Skin of body (tissue), 2 donors: ENCODE results near the gene TMEM163. TPM values are rescaled to one million over a fixed set of nuclear protein-coding genes. Genes with fewer than 3 reads are reported as not detected.

Experiments
- DNase-seq: peaks from one replicate; lab custom pipeline; 2025; lab: John Stamatoyannopoulos, UW
- total RNA-seq: library from RNA; depleted of rRNA; stranded (reverse); fragments of >200 nt; gene quantifications from one replicate; pipeline ENCODE4 v1.2.3, GENCODE V29; 2014

TMEM163 gene
- total RNA-seq, 1 donor from 2014 or later, result 0.59 TPM

GRCh38 chr2:134693359-134694330, 25.2 kb downstream of the TMEM163 start:
- DNase-seq, result no peak

GRCh38 chr2:134692499-134692898, 26.3 kb downstream of the TMEM163 start:
- DNase-seq, result no peak

- no peak for DNase-seq
Measured at GRCh38 chr2:134690629-134691215, 28.1 kb downstream of the TMEM163 start.

GRCh38 chr2:134689315-134689714, 29.5 kb downstream of the TMEM163 start:
- DNase-seq, result no peak

GRCh38 chr2:134685967-134686366, 32.8 kb downstream of the TMEM163 start:
- no peak for DNase-seq

- no peak for DNase-seq
Measured at GRCh38 chr2:134683561-134684112, 35.2 kb downstream of the TMEM163 start.

GRCh38 chr2:134682726-134683125, 36.1 kb downstream of the TMEM163 start:
- peak; percentile 11 for DNase-seq

- no peak for DNase-seq
Measured at GRCh38 chr2:134681201-134681600, 37.6 kb downstream of the TMEM163 start.

- no peak for DNase-seq
Measured at GRCh38 chr2:134679745-134680144, 39.1 kb downstream of the TMEM163 start.

GRCh38 chr2:134679294-134679693, 39.5 kb downstream of the TMEM163 start:
- no peak for DNase-seq

- DNase-seq, result peak; percentile 3
Measured at GRCh38 chr2:134677856-134678756, 40.7 kb downstream of the TMEM163 start.

- DNase-seq, result no peak
Measured at GRCh38 chr2:134676960-134677359, 41.8 kb downstream of the TMEM163 start.

GRCh38 chr2:134675314-134675713, 43.5 kb downstream of the TMEM163 start:
- DNase-seq, result no peak

- DNase-seq, result no peak
Measured at GRCh38 chr2:134674687-134675086, 44.1 kb downstream of the TMEM163 start.

GRCh38 chr2:134671513-134671912, 47.3 kb downstream of the TMEM163 start:
- DNase-seq, result no peak

GRCh38 chr2:134670955-134671354, 47.8 kb downstream of the TMEM163 start:
- DNase-seq, result no peak

GRCh38 chr2:134669731-134670669, 48.8 kb downstream of the TMEM163 start:
- no peak for DNase-seq

- no peak for DNase-seq
Measured at GRCh38 chr2:134668821-134669220, 50.0 kb downstream of the TMEM163 start.

- DNase-seq, result no peak
Measured at GRCh38 chr2:134667541-134667940, 51.3 kb downstream of the TMEM163 start.

GRCh38 chr2:134667081-134667480, 51.7 kb downstream of the TMEM163 start:
- no peak for DNase-seq
